C4-2B (cell line): ENCODE results near the gene TMEM184A.

Experiments
- H3K27ac ChIP-seq: fragments of 450-650 bp; 2 replicates; pipeline ENCODE4 v1.5.1; 2017
- ZFX ChIP-seq: fragments of 450-650 bp; IDR thresholded peaks from 2 replicates; pipeline ENCODE4 v1.6.1; 2017
- TF ChIP-seq, protein P1 (sequence below): fragments of 450-650 bp; conservative IDR thresholded peaks from 2 replicates; pipeline ENCODE4 v1.5.1; 2017; ENCODE audit warnings: mild to moderate bottlenecking

The TMEM184A gene

DNA sequence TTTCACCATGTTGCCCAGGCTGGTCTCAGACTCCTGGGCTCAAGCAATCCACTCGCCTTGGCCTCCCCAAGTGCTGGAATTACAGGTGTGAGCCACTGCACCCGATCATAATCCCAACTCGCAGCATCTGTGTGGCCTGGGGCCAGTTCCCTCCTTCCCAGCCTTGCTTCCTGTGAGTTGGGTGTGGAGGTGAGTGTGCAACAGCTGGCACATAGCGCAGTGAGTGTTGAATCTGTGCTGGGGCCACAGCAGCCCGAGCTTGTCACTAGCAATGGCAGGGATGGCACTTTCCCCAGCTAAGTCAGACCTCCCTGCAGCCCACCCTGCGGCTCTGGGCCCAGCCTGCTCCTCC, 12.2 kb downstream of the TMEM184A start:
- H3K27ac ChIP-seq: no peak overlapping the region
- TF ChIP-seq ZFX: no peak
- TF ChIP-seq, protein P1, sequence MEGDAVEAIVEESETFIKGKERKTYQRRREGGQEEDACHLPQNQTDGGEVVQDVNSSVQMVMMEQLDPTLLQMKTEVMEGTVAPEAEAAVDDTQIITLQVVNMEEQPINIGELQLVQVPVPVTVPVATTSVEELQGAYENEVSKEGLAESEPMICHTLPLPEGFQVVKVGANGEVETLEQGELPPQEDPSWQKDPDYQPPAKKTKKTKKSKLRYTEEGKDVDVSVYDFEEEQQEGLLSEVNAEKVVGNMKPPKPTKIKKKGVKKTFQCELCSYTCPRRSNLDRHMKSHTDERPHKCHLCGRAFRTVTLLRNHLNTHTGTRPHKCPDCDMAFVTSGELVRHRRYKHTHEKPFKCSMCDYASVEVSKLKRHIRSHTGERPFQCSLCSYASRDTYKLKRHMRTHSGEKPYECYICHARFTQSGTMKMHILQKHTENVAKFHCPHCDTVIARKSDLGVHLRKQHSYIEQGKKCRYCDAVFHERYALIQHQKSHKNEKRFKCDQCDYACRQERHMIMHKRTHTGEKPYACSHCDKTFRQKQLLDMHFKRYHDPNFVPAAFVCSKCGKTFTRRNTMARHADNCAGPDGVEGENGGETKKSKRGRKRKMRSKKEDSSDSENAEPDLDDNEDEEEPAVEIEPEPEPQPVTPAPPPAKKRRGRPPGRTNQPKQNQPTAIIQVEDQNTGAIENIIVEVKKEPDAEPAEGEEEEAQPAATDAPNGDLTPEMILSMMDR: no peak

- 0 out of 2 replicates have a peak overlapping the region, but pooled peaks have one; percentile 5 for H3K27ac ChIP-seq
Observed at GRCh38 chr7:1542841-1543747, 12.9 kb downstream of the TMEM184A start.

DNA sequence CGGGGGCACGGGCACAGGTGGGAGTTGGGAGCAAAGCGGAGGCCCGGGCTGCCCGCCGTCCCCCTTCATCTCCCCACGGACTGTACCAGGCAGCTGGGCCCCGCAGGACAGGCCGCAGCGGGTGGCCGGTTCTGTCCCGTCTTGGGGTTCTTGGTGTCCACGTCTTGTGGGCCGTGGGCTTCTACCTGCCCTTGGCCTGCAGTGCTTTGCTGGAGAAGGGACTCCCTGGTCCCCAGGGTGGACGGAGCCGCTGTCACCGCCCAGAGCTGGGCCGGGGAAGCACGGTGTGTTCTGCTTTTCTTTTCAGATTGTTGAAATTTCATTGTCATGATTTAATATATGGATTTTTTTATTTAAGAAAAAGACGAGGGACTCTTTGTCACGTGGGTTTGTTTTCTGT, 13.7 kb downstream of the TMEM184A start:
- H3K27ac ChIP-seq: no peak overlapping the region
- TF ChIP-seq, protein P1: no peak
- no peak for TF ChIP-seq ZFX

More at GRCh38 chr7:1542841-1543747, 12.9 kb downstream of the TMEM184A start:
- no peak for TF ChIP-seq ZFX
- TF ChIP-seq, protein P1: no peak

DNA sequence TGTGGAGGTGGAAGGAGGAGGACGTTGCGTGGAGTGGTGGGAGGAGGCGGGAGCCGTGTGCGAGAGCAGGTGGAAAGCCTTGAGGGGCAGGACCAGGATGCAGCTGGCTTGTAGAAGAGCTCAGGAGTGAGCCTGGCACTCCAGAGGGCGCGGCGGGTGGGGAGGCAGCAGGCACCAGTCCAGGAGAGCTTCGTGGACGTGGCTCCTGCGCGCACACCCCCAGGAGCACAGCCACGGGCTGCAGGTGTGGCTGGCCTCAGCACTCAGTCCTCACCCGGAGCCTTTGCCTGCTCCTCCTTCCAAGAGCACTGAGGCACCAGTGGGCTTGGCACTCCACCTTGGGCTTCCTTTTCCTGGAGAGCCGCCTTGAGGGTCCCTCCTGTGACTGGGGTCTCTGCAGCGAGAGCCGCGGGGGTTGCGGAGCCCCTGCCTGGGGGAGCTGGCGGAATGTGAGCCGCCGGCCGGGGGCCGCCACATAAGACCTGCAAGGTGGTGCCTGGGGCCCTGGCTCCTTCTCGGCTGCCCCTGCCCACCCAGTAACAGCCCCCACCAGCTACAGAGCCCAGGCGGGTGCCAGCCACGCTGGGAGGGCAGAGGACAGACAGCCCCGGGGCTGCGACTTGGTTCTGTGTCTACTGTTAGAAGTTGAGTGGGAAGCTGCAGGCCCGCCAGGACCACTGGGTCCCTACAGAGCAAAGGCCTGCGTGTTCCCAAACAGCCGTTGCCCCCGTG, 14.4 kb downstream of the TMEM184A start:
- H3K27ac ChIP-seq: no peak overlapping the region
- no peak for TF ChIP-seq ZFX
- TF ChIP-seq, protein P1: no peak

GRCh38 chr7:1540776-1541271, 15.2 kb downstream of the TMEM184A start:
- no peak for TF ChIP-seq ZFX
- H3K27ac ChIP-seq: no peak overlapping the region

DNA sequence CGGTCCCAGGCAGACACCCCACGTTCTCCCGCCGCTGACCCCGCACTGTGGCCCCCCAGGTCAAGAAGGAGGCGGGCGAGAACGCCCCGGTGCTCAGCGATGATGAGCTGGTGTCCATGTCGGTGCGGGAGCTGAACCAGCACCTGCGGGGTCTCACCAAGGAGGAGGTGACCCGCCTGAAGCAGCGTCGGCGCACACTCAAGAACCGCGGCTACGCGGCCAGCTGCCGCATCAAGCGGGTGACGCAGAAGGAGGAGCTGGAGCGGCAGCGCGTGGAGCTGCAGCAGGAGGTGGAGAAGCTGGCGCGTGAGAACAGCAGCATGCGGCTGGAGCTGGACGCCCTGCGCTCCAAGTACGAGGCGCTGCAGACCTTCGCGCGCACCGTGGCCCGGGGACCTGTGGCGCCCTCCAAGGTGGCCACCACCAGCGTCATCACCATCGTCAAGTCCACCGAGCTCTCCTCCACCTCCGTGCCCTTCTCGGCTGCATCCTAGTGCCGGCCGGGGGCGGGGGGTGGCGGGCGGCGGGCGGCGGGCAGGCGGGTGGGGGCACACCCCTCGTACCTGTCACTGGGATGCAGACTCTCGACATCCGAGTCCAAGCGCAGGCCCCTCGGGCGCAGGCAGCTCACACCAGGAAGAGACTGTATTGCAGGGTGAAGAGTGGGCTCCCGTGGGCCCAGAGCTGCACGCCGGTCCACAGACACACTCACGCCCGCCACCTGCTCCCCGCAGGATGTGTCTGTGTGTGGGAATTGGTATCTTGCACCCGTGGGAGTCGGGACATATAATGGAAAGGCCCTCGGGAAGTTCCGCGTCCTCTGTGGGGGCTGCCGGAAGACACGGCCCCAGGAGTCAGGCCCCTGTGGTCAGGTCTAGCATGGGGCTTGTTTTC, 15.9 kb downstream of the TMEM184A start:
- TF ChIP-seq ZFX: no peak
- TF ChIP-seq, protein P1: no peak

GRCh38 chr7:1539181-1539881, 16.7 kb downstream of the TMEM184A start:
- no peak overlapping the region for H3K27ac ChIP-seq
- TF ChIP-seq, protein P1: no peak
- TF ChIP-seq ZFX: no peak

More for the DNA sequence above, 15.9 kb downstream of the TMEM184A start:
- H3K27ac ChIP-seq: no peak overlapping the region
